ENCODE results near the gene NKTR. TPM values are rescaled to one million over a fixed set of nuclear protein-coding genes. Genes with fewer than 3 reads are reported as not detected.

The NKTR gene
- polyA plus RNA-seq, 1 donor from 2014 or later: 242 TPM

DNA sequence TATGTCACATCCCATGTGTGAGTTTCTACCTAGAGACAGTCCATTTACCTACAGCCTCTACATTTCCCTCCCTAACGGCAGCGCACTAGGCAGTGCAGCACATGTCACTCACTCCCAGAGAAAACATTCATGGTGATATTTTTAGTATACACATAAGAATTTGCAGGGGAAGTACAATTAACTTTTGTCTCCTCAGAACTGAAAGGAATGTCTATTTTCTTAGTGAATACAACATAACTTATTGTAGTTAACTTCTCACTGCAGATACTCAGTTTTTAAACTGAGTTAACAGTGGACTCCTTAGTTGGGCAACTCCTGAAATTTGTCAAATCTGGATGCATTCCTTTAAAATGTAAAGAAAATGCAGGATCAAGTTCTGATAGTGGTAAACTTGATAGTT lies 48.5 kb downstream of the NKTR start:
- no peaks in the 10 kb centered on the region for H3K9me2 ChIP-seq (ENCODE audit: insufficient read depth, low read length)
- H3K9ac ChIP-seq (ENCODE audit: low read length): no peak overlapping the region
- H4K20me1 ChIP-seq (ENCODE audit: insufficient read depth): no peaks in the 10 kb centered on the region
- no peaks in the 10 kb centered on the region for H3K27me3 ChIP-seq (ENCODE audit: insufficient read depth, low read depth, low read length)
- no peak overlapping the region for H3K4me2 ChIP-seq (ENCODE audit: low read length)
- H3K4me3 ChIP-seq (ENCODE audit: low read length): no peak overlapping the region
- no peak overlapping the region for H2AFZ ChIP-seq (ENCODE audit: low read depth, low read length)
- no peaks in the 10 kb centered on the region for H3F3A ChIP-seq (ENCODE audit: insufficient read depth, low read length, poor library complexity, severe bottlenecking)
- H3K79me2 ChIP-seq (replicated peaks; ENCODE audit: insufficient read depth, low read length): no peaks in the 10 kb centered on the region
- H3K27ac ChIP-seq (ENCODE audit: low read length): no peak overlapping the region
- H3K36me3 ChIP-seq (ENCODE audit: insufficient read depth, low read length): peaks cover under 1% of the 10 kb centered on the region
- H3K9me3 ChIP-seq (ENCODE audit: low read length): no peaks in the 10 kb centered on the region
- TF ChIP-seq EP300 (conservative IDR thresholded peaks at IDR 0.05; ENCODE audit: poor library complexity, severe bottlenecking) (no peak), POLR2AphosphoS5 (IDR thresholded peaks at IDR 0.05) (no peak), RAD21 (conservative IDR thresholded peaks at IDR 0.05) (no peak), TAF1 (IDR thresholded peaks at IDR 0.05; ENCODE audit: low read depth) (no peak), MXI1 (conservative IDR thresholded peaks at IDR 0.05; ENCODE audit: poor library complexity, severe bottlenecking) (no peak), SMC3 (conservative IDR thresholded peaks at IDR 0.05; ENCODE audit: poor library complexity) (no peak), EZH2 (IDR thresholded peaks at IDR 0.05; ENCODE audit: borderline replicate concordance, insufficient read depth, low read length, poor library complexity, severe bottlenecking) (no peak)
- TF ChIP-seq, protein P1, sequence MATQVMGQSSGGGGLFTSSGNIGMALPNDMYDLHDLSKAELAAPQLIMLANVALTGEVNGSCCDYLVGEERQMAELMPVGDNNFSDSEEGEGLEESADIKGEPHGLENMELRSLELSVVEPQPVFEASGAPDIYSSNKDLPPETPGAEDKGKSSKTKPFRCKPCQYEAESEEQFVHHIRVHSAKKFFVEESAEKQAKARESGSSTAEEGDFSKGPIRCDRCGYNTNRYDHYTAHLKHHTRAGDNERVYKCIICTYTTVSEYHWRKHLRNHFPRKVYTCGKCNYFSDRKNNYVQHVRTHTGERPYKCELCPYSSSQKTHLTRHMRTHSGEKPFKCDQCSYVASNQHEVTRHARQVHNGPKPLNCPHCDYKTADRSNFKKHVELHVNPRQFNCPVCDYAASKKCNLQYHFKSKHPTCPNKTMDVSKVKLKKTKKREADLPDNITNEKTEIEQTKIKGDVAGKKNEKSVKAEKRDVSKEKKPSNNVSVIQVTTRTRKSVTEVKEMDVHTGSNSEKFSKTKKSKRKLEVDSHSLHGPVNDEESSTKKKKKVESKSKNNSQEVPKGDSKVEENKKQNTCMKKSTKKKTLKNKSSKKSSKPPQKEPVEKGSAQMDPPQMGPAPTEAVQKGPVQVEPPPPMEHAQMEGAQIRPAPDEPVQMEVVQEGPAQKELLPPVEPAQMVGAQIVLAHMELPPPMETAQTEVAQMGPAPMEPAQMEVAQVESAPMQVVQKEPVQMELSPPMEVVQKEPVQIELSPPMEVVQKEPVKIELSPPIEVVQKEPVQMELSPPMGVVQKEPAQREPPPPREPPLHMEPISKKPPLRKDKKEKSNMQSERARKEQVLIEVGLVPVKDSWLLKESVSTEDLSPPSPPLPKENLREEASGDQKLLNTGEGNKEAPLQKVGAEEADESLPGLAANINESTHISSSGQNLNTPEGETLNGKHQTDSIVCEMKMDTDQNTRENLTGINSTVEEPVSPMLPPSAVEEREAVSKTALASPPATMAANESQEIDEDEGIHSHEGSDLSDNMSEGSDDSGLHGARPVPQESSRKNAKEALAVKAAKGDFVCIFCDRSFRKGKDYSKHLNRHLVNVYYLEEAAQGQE (IDR thresholded peaks at IDR 0.05; ENCODE audit: borderline replicate concordance): no peak
- TF ChIP-seq, protein P2, sequence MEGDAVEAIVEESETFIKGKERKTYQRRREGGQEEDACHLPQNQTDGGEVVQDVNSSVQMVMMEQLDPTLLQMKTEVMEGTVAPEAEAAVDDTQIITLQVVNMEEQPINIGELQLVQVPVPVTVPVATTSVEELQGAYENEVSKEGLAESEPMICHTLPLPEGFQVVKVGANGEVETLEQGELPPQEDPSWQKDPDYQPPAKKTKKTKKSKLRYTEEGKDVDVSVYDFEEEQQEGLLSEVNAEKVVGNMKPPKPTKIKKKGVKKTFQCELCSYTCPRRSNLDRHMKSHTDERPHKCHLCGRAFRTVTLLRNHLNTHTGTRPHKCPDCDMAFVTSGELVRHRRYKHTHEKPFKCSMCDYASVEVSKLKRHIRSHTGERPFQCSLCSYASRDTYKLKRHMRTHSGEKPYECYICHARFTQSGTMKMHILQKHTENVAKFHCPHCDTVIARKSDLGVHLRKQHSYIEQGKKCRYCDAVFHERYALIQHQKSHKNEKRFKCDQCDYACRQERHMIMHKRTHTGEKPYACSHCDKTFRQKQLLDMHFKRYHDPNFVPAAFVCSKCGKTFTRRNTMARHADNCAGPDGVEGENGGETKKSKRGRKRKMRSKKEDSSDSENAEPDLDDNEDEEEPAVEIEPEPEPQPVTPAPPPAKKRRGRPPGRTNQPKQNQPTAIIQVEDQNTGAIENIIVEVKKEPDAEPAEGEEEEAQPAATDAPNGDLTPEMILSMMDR (IDR thresholded peaks at IDR 0.05; ENCODE audit: poor library complexity, severe bottlenecking): no peak

DNA sequence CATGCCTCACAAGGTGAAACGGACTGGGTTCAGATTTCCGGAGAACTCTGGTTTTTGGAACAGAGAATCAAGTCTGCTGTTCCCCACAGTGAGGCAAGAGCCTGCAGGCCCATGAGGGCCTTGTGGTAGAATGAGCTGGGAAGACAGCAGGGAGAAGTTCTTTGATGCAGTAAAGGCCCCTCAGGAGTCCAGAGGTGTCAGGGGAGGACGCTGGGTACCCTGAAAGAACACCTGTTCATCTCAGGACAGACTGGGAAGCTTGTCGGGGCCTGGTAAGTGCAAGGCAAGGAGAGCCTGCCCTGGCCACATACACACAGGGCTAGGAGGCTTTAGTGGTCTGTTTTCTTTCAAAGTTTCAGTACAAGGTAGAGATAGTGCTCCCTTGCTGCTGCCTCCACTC lies 49.3 kb downstream of the NKTR start:
- no peak overlapping the region for H2AFZ ChIP-seq (ENCODE audit: low read depth, low read length)
- H4K20me1 ChIP-seq (ENCODE audit: insufficient read depth): no peaks in the 10 kb centered on the region
- no peaks in the 10 kb centered on the region for H3F3A ChIP-seq (ENCODE audit: insufficient read depth, low read length, poor library complexity, severe bottlenecking)
- no peak overlapping the region for H3K4me2 ChIP-seq (ENCODE audit: low read length)
- H3K79me2 ChIP-seq (replicated peaks; ENCODE audit: insufficient read depth, low read length): no peaks in the 10 kb centered on the region
- H3K27me3 ChIP-seq (ENCODE audit: insufficient read depth, low read depth, low read length): no peaks in the 10 kb centered on the region
- no peaks in the 10 kb centered on the region for H3K36me3 ChIP-seq (ENCODE audit: insufficient read depth, low read length)
- H3K9me3 ChIP-seq (ENCODE audit: low read length): no peaks in the 10 kb centered on the region
- TF ChIP-seq POLR2AphosphoS5 (IDR thresholded peaks at IDR 0.05) (no peak), SMC3 (conservative IDR thresholded peaks at IDR 0.05; ENCODE audit: poor library complexity) (no peak)
- H3K4me3 ChIP-seq (ENCODE audit: low read length): no peak overlapping the region
- H3K9ac ChIP-seq (ENCODE audit: low read length): no peak overlapping the region
- no peaks in the 10 kb centered on the region for H3K9me2 ChIP-seq (ENCODE audit: insufficient read depth, low read length)
- H3K27ac ChIP-seq (ENCODE audit: low read length): no peak overlapping the region

Data from neural cell (in vitro differentiated cells).